Testis (tissue), 2 donors: ENCODE results near the gene ABHD2.

Experiments used
- CTCF ChIP-seq, 3 experiments: fragments of 450-650 bp in 2 of 3; fragments of 200-600 bp in 1 of 3; sonication (generic) in 1 of 3; IDR thresholded peaks; one replicate each; pipeline ENCODE4 v1.5.1; 2016 to 2019; ENCODE audit warnings: antibody characterized with exemption in 3 of 3, mild to moderate bottlenecking in 2 of 3, moderate library complexity in 1 of 3
- POLR2A ChIP-seq: fragments of 450-650 bp; IDR thresholded peaks from one replicate; pipeline ENCODE4 v1.6.1; 2017; ENCODE audit warnings: antibody characterized with exemption, mild to moderate bottlenecking, moderate library complexity

GRCh38 chr15:89139613-89140499 lies 51.6 kb downstream of the ABHD2 start:
- TF ChIP-seq CTCF (IDR thresholded peaks at IDR 0.05) (no peak), POLR2A (no peak)
